ENCODE measurements around the gene FAM107B. TPM values are rescaled to one million over a fixed set of nuclear protein-coding genes. Genes with fewer than 3 reads are reported as not detected.
A peak's percentile ranks its signal among the peaks of the same experiment; 100 is the strongest.

FAM107B gene
- total and polyA plus RNA-seq, 2 donors = 49.1 to 52.3 TPM

DNA sequence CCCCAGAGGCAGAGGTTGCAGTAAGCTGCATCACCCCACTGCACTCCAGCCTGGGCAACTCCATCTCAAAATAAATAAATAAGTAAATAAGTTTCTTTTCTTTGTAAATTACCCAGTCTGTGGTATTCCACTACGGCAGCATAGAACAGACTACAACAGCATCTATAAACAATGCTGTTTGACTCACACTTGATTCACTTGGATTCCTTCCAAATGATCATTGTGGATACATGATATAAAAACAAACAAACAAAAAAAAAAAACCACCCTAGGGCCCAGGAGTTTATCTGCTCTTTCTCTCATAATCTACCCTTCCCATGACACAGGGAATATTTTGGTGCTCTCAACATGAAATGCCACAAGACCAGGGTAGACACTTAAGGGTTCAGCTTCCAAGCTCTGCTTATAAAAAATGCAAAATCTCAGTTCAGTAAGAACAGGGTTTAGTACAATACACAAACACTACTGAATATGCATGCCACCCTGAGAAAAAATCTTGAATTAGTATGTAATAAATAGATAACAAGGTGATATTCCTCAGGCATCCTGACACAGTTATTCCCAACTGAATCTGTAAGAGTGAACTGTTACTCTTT is 200.9 kb downstream of the FAM107B start:
- H3K9me3 ChIP-seq (ENCODE audit: control insufficient read depth in 2 of 2, insufficient read depth in 1 of 2, low read length in 1 of 2) = peaks cover 0 to 2% of the 10 kb centered on the region in 2 donors
- H3K27ac ChIP-seq (ENCODE audit: low read depth in 1 of 2, low read length in 1 of 2) = no peak overlapping the region
- H3K4me1 ChIP-seq (ENCODE audit: control insufficient read depth in 2 of 2, insufficient read depth in 2 of 2, low read length in 2 of 2) = peaks cover 14 to 36% of the 10 kb centered on the region in 2 donors
- no peaks in the 10 kb centered on the region for H3K27me3 ChIP-seq (ENCODE audit: control insufficient read depth in 2 of 2, insufficient read depth in 1 of 2, low read length in 1 of 2)
- no peak for DNase-seq (ENCODE audit: low read depth in 6 of 9, low spot score in 9 of 9)
- H3K36me3 ChIP-seq (ENCODE audit: control insufficient read depth in 2 of 2, insufficient read depth in 2 of 2, low read length in 1 of 2) = peaks cover 0 to 2% of the 10 kb centered on the region in 2 donors
- H3K4me3 ChIP-seq (ENCODE audit: low read length in 2 of 2) = no peak overlapping the region
- WGBS = 98% methylated on average over 1 of the region's 1 CpG

GRCh38 chr10:14572811-14573210 is 201.9 kb downstream of the FAM107B start:
- no peak for DNase-seq (ENCODE audit: low read depth in 6 of 9, low spot score in 9 of 9)
- Histone ChIP-seq H3K4me1 (ENCODE audit: control insufficient read depth in 2 of 2, insufficient read depth in 2 of 2, low read length in 2 of 2) (peaks cover 14 to 36% of the 10 kb centered on the region in 2 donors), H3K9me3 (ENCODE audit: control insufficient read depth in 2 of 2, insufficient read depth in 1 of 2, low read length in 1 of 2) (peaks cover 0 to 2% of the 10 kb centered on the region in 2 donors), H3K27me3 (ENCODE audit: control insufficient read depth in 2 of 2, insufficient read depth in 1 of 2, low read length in 1 of 2) (no peaks in the 10 kb centered on the region), H3K4me3 (ENCODE audit: low read length in 2 of 2) (no peak overlapping the region), H3K27ac (ENCODE audit: low read depth in 1 of 2, low read length in 1 of 2) (no peak overlapping the region), H3K36me3 (ENCODE audit: control insufficient read depth in 2 of 2, insufficient read depth in 2 of 2, low read length in 1 of 2) (peaks cover 0 to 5% of the 10 kb centered on the region in 2 donors)
- 98% methylated on average over 3 of the region's 3 CpGs for whole genome bisulfite sequencing

GRCh38 chr10:14571866-14572507 is 202.7 kb downstream of the FAM107B start:
- 26% methylated on average over 10 of the region's 10 CpGs for WGBS
- H3K27ac ChIP-seq (ENCODE audit: low read depth in 1 of 2, low read length in 1 of 2) = peak overlapping the region; percentile 86 to 91
- H3K36me3 ChIP-seq (ENCODE audit: control insufficient read depth in 2 of 2, insufficient read depth in 2 of 2, low read length in 1 of 2) = peaks cover 3 to 5% of the 10 kb centered on the region in 2 donors
- peak overlapping the region; percentile 19 to 43 for H3K4me3 ChIP-seq (ENCODE audit: low read length in 2 of 2)
- DNase-seq (ENCODE audit: low read depth in 6 of 9, low spot score in 9 of 9) = peak; percentile 56 to 93 (median 73)
- peaks cover 14 to 36% of the 10 kb centered on the region in 2 donors for H3K4me1 ChIP-seq (ENCODE audit: control insufficient read depth in 2 of 2, insufficient read depth in 2 of 2, low read length in 2 of 2)
- no peaks in the 10 kb centered on the region for H3K27me3 ChIP-seq (ENCODE audit: control insufficient read depth in 2 of 2, insufficient read depth in 1 of 2, low read length in 1 of 2)
- peaks cover 0 to 2% of the 10 kb centered on the region in 2 donors for H3K9me3 ChIP-seq (ENCODE audit: control insufficient read depth in 2 of 2, insufficient read depth in 1 of 2, low read length in 1 of 2)

GRCh38 chr10:14570800-14571199 is 203.9 kb downstream of the FAM107B start:
- Histone ChIP-seq H3K4me3 (ENCODE audit: low read length in 2 of 2) (peak overlapping the region; percentile 0 to 19), H3K4me1 (ENCODE audit: control insufficient read depth in 2 of 2, insufficient read depth in 2 of 2, low read length in 2 of 2) (peaks cover 14 to 38% of the 10 kb centered on the region in 2 donors), H3K27me3 (ENCODE audit: control insufficient read depth in 2 of 2, insufficient read depth in 1 of 2, low read length in 1 of 2) (no peaks in the 10 kb centered on the region), H3K27ac (ENCODE audit: low read depth in 1 of 2, low read length in 1 of 2) (peak overlapping the region; percentile 84 to 86), H3K36me3 (ENCODE audit: control insufficient read depth in 2 of 2, insufficient read depth in 2 of 2, low read length in 1 of 2) (peaks cover 3 to 5% of the 10 kb centered on the region in 2 donors), H3K9me3 (ENCODE audit: control insufficient read depth in 2 of 2, insufficient read depth in 1 of 2, low read length in 1 of 2) (peaks cover 3 to 10% of the 10 kb centered on the region in 2 donors)
- WGBS = 65% methylated on average over 1 of the region's 1 CpG
- DNase-seq (ENCODE audit: low read depth in 6 of 9, low spot score in 9 of 9) = no peak

- Histone ChIP-seq H3K4me1 (ENCODE audit: control insufficient read depth in 2 of 2, insufficient read depth in 2 of 2, low read length in 2 of 2) (peaks cover 14 to 48% of the 10 kb centered on the region in 2 donors), H3K4me3 (ENCODE audit: low read length in 2 of 2) (peak overlapping the region; percentile 1 to 8), H3K27ac (ENCODE audit: low read depth in 1 of 2, low read length in 1 of 2) (peak overlapping the region; percentile 62 to 65), H3K36me3 (ENCODE audit: control insufficient read depth in 2 of 2, insufficient read depth in 2 of 2, low read length in 1 of 2) (peaks cover 3 to 5% of the 10 kb centered on the region in 2 donors), H3K9me3 (ENCODE audit: control insufficient read depth in 2 of 2, insufficient read depth in 1 of 2, low read length in 1 of 2) (peaks cover 3 to 12% of the 10 kb centered on the region in 2 donors), H3K27me3 (ENCODE audit: control insufficient read depth in 2 of 2, insufficient read depth in 1 of 2, low read length in 1 of 2) (no peaks in the 10 kb centered on the region)
- peak in 1 of 9 donors; percentile 63 for DNase-seq (ENCODE audit: low read depth in 6 of 9, low spot score in 9 of 9)
- 80% methylated on average over 9 of the region's 9 CpGs for WGBS
These were observed 205.2 kb downstream of the FAM107B start for GRCh38 chr10:14569274-14570060.

- Histone ChIP-seq H3K4me1 (ENCODE audit: control insufficient read depth in 2 of 2, insufficient read depth in 2 of 2, low read length in 2 of 2) (peaks cover 13 to 51% of the 10 kb centered on the region in 2 donors), H3K36me3 (ENCODE audit: control insufficient read depth in 2 of 2, insufficient read depth in 2 of 2, low read length in 1 of 2) (peaks cover 3 to 5% of the 10 kb centered on the region in 2 donors)
- 98% methylated on average over 4 of the region's 4 CpGs for WGBS
These were observed 207.3 kb downstream of the FAM107B start for GRCh38 chr10:14567421-14567820.

DNA sequence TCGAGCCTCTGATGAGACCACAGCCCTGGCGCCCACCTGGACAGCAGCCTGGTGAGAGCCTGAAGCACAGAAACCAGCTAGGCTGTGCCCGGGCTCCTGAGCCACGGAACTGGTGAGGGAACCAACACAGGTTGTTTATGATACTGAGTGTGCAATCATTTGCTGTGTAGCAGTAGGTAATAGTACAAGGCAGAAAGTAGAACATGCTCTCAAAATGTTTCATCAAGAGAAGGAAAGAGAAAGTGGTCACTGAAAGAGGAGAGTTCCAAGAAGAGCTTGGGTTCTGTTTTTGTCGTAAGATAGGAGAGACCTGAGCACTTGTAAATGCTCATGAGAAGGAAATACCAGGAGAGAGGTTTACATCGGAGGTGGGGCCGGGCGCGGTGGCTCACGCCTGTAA is 208.2 kb downstream of the FAM107B start:
- no peak for DNase-seq (ENCODE audit: low read depth in 6 of 9, low spot score in 9 of 9)
- H3K4me3 ChIP-seq (ENCODE audit: low read length in 2 of 2) = no peak overlapping the region
- no peaks in the 10 kb centered on the region for H3K27me3 ChIP-seq (ENCODE audit: control insufficient read depth in 2 of 2, insufficient read depth in 1 of 2, low read length in 1 of 2)
- WGBS = 93% methylated on average over 10 of the region's 10 CpGs
- no peak overlapping the region for H3K27ac ChIP-seq (ENCODE audit: low read depth in 1 of 2, low read length in 1 of 2)
- H3K36me3 ChIP-seq (ENCODE audit: control insufficient read depth in 2 of 2, insufficient read depth in 2 of 2, low read length in 1 of 2) = peaks cover 3 to 5% of the 10 kb centered on the region in 2 donors
- H3K9me3 ChIP-seq (ENCODE audit: control insufficient read depth in 2 of 2, insufficient read depth in 1 of 2, low read length in 1 of 2) = peaks cover 3 to 12% of the 10 kb centered on the region in 2 donors
- H3K4me1 ChIP-seq (ENCODE audit: control insufficient read depth in 2 of 2, insufficient read depth in 2 of 2, low read length in 2 of 2) = peaks cover 13 to 49% of the 10 kb centered on the region in 2 donors

More at GRCh38 chr10:14567421-14567820, 207.3 kb downstream of the FAM107B start:
- Histone ChIP-seq H3K27me3 (ENCODE audit: control insufficient read depth in 2 of 2, insufficient read depth in 1 of 2, low read length in 1 of 2) (no peaks in the 10 kb centered on the region), H3K9me3 (ENCODE audit: control insufficient read depth in 2 of 2, insufficient read depth in 1 of 2, low read length in 1 of 2) (peaks cover 3 to 12% of the 10 kb centered on the region in 2 donors), H3K27ac (ENCODE audit: low read depth in 1 of 2, low read length in 1 of 2) (peak overlapping the region in 1 of 2 donors; percentile 8), H3K4me3 (ENCODE audit: low read length in 2 of 2) (no peak overlapping the region)
- DNase-seq (ENCODE audit: low read depth in 6 of 9, low spot score in 9 of 9) = no peak

DNA sequence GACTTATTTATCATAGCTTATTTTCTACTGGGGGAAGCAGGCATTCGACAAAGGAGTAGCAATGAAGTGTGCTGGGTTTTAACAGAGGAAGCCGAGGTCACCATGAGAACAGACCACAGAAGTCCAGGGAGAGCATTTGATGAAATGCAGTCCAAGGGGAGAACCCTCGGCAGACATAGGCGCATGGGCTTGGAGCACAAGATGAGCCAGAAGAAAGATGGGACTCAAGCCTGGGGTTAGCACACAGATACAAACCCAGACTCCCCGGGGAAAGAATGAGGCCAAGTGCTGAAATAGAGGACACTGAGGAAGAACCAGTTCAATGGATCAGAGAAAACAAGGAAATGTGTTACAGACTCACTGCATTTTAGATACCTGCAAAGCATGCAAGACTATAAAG is 209.5 kb downstream of the FAM107B start:
- Histone ChIP-seq H3K4me3 (ENCODE audit: low read length in 2 of 2) (no peak overlapping the region), H3K27me3 (ENCODE audit: control insufficient read depth in 2 of 2, insufficient read depth in 1 of 2, low read length in 1 of 2) (no peaks in the 10 kb centered on the region), H3K27ac (ENCODE audit: low read depth in 1 of 2, low read length in 1 of 2) (peak overlapping the region in 1 of 2 donors; percentile 26), H3K4me1 (ENCODE audit: control insufficient read depth in 2 of 2, insufficient read depth in 2 of 2, low read length in 2 of 2) (peaks cover 19 to 53% of the 10 kb centered on the region in 2 donors), H3K36me3 (ENCODE audit: control insufficient read depth in 2 of 2, insufficient read depth in 2 of 2, low read length in 1 of 2) (peaks cover 3 to 5% of the 10 kb centered on the region in 2 donors), H3K9me3 (ENCODE audit: control insufficient read depth in 2 of 2, insufficient read depth in 1 of 2, low read length in 1 of 2) (peaks cover 3 to 9% of the 10 kb centered on the region in 2 donors)
- WGBS = 88% methylated on average over 5 of the region's 5 CpGs
- DNase-seq (ENCODE audit: low read depth in 6 of 9, low spot score in 9 of 9) = no peak
